ENCODE measurements around the gene WDR45. TPM values are rescaled to one million over a fixed set of nuclear protein-coding genes. Genes with fewer than 3 reads are reported as not detected.

The WDR45 gene
- polyA plus RNA-seq, 3 donors: 54.0 to 64.7 (median 57.7) TPM

Other genes starting within 250 kb of the WDR45 start
- 10 to 100 TPM in 2 of 3 donors, 1 to 10 TPM in 1; 3.9 to 28.1 (median 13.6) TPM for gene PCSK1N, start 244.3 kb downstream of the WDR45 start, polyA plus RNA-seq (ENCODE audit: insufficient read length in 3 of 3)
- 10 to 100 TPM; 33.6 to 46.5 (median 44.3) TPM for gene TIMM17B, start 182.1 kb downstream of the WDR45 start, polyA plus RNA-seq (ENCODE audit: insufficient read length in 3 of 3)
- 10 to 100 TPM; 67.9 to 83.2 (median 78.8) TPM for gene PQBP1, start 182.0 kb downstream of the WDR45 start, polyA plus RNA-seq (ENCODE audit: insufficient read length in 3 of 3)
- 10 to 100 TPM; 30.0 to 33.7 (median 33.6) TPM for gene SLC35A2, start 168.2 kb downstream of the WDR45 start, polyA plus RNA-seq (ENCODE audit: insufficient read length in 3 of 3)
- gene PIM2, start 160.9 kb downstream of the WDR45 start, polyA plus RNA-seq (ENCODE audit: insufficient read length in 3 of 3): 1 to 10 TPM; 5.4 to 8.6 (median 7.5) TPM
- gene OTUD5, start 122.3 kb downstream of the WDR45 start, polyA plus RNA-seq (ENCODE audit: insufficient read length in 3 of 3): 10 to 100 TPM; 60.7 to 66.1 (median 65.5) TPM
- 1 to 10 TPM; 2.2 to 3.2 (median 2.9) TPM for gene KCND1, start 108.0 kb downstream of the WDR45 start, polyA plus RNA-seq (ENCODE audit: insufficient read length in 3 of 3)
- 10 to 100 TPM; 48.3 to 72.7 (median 51.4) TPM for gene GRIPAP1, start 77.6 kb downstream of the WDR45 start, polyA plus RNA-seq (ENCODE audit: insufficient read length in 3 of 3)
- gene TFE3, start 36.5 kb downstream of the WDR45 start, polyA plus RNA-seq (ENCODE audit: insufficient read length in 3 of 3): 10 to 100 TPM; 26.1 to 39.3 (median 31.5) TPM
- 10 to 100 TPM; 10.3 to 16.1 (median 12.0) TPM for gene CCDC120, start 20.9 kb downstream of the WDR45 start, polyA plus RNA-seq (ENCODE audit: insufficient read length in 3 of 3)
- 10 to 100 TPM; 33.6 to 41.5 (median 38.6) TPM for gene PRAF2, start 5.9 kb downstream of the WDR45 start, polyA plus RNA-seq (ENCODE audit: insufficient read length in 3 of 3)
- 10 to 100 TPM; 20.4 to 25.6 (median 23.9) TPM for gene GPKOW, start 43.8 kb upstream of the WDR45 start, polyA plus RNA-seq (ENCODE audit: insufficient read length in 3 of 3)
- gene MAGIX, start 82.9 kb upstream of the WDR45 start, polyA plus RNA-seq (ENCODE audit: insufficient read length in 3 of 3): 1 to 10 TPM; 2.7 to 6.9 (median 5.5) TPM
- 10 to 100 TPM; 27.6 to 36.7 (median 30.6) TPM for gene PLP2, start 92.0 kb upstream of the WDR45 start, polyA plus RNA-seq (ENCODE audit: insufficient read length in 3 of 3)
- 1 to 10 TPM; 2.8 to 7.1 (median 4.5) TPM for gene PRICKLE3, start 106.5 kb upstream of the WDR45 start, polyA plus RNA-seq (ENCODE audit: insufficient read length in 3 of 3)
- 1 to 10 TPM; 2.4 to 2.8 (median 2.8) TPM for gene SYP, start 120.3 kb upstream of the WDR45 start, polyA plus RNA-seq (ENCODE audit: insufficient read length in 3 of 3)
- under 1 TPM; 0.09 to 0.29 (median 0.25) TPM for gene CACNA1F, start 153.5 kb upstream of the WDR45 start, polyA plus RNA-seq (ENCODE audit: insufficient read length in 3 of 3)
- gene CCDC22, start 155.6 kb upstream of the WDR45 start, polyA plus RNA-seq (ENCODE audit: insufficient read length in 3 of 3): 10 to 100 TPM; 15.0 to 20.2 (median 19.5) TPM
- under 1 TPM; 0.70 to 1.00 (median 0.99) TPM for gene FOXP3, start 184.8 kb upstream of the WDR45 start, polyA plus RNA-seq (ENCODE audit: insufficient read length in 3 of 3)
- gene PPP1R3F, start 189.9 kb upstream of the WDR45 start, polyA plus RNA-seq (ENCODE audit: insufficient read length in 3 of 3): 10 to 100 TPM in 1 of 3 donors, 1 to 10 TPM in 2; 5.7 to 10.0 (median 7.1) TPM
- gene GAGE10, start 223.8 kb upstream of the WDR45 start, polyA plus RNA-seq (ENCODE audit: insufficient read length in 3 of 3): under 1 TPM in 1 of 3 donors, not detected in 2; 0.44 TPM
- not detected for gene GAGE12J, start 242.2 kb upstream of the WDR45 start, polyA plus RNA-seq (ENCODE audit: insufficient read length in 3 of 3)